Hepatocyte (in vitro differentiated cells): ENCODE data around the gene ABCB8.

Experiments used
- CTCF ChIP-seq: fragments of 200-600 bp; sonication (generic); IDR thresholded peaks from 2 replicates; pipeline ENCODE4 v1.5.1; 2016; ENCODE audit warnings: antibody characterized with exemption, mild to moderate bottlenecking; ENCODE audit not compliant: poor library complexity
- EZH2 ChIP-seq: fragments of 200-600 bp; sonication (generic); IDR thresholded peaks from 2 replicates; pipeline ENCODE4 v1.6.1; 2016; ENCODE audit warnings: antibody characterized with exemption, mild to moderate bottlenecking, borderline replicate concordance
- EZH2phosphoT487 ChIP-seq: fragments of 200-600 bp; sonication (generic); IDR thresholded peaks from one replicate; pipeline ENCODE4 v1.6.1; 2018; ENCODE audit warnings: antibody characterized with exemption, mild to moderate bottlenecking, low read depth, moderate library complexity; ENCODE audit not compliant: unreplicated experiment, severe bottlenecking

GRCh38 chr7:151023232-151023631 is 5.0 kb upstream of the ABCB8 start:
- TF ChIP-seq CTCF (no peak), EZH2 (no peak), EZH2phosphoT487 (no peak)
